Osteocyte (in vitro differentiated cells): ENCODE results near the gene CMSS1. TPM values are rescaled to one million over a fixed set of nuclear protein-coding genes. Genes with fewer than 3 reads are reported as not detected.

Experiments used
- DNase-seq: peaks from one replicate; pipeline ENCODE4 v3.0.0; 2021; ENCODE audit warnings: mixed read lengths; ENCODE audit not compliant: unreplicated experiment; ENCODE audit errors: extremely low spot score
- H3K27ac Mint-ChIP-seq: one replicate; pipeline ENCODE4 v1.8.0; 2021; ENCODE audit warnings: mild to moderate bottlenecking, mixed read lengths; ENCODE audit not compliant: unreplicated experiment
- H3K27me3 Mint-ChIP-seq: one replicate; pipeline ENCODE4 v1.8.0; 2021; ENCODE audit warnings: mixed read lengths; ENCODE audit not compliant: unreplicated experiment
- H3K36me3 Mint-ChIP-seq: one replicate; pipeline ENCODE4 v1.8.0; 2021; ENCODE audit warnings: mixed read lengths; ENCODE audit not compliant: unreplicated experiment
- H3K4me1 Mint-ChIP-seq: one replicate; pipeline ENCODE4 v1.8.0; 2021; ENCODE audit warnings: mixed read lengths; ENCODE audit not compliant: unreplicated experiment
- H3K4me3 Mint-ChIP-seq: one replicate; pipeline ENCODE4 v1.8.0; 2021; ENCODE audit warnings: mild to moderate bottlenecking, moderate library complexity, mixed read lengths; ENCODE audit not compliant: unreplicated experiment
- H3K9me3 Mint-ChIP-seq: one replicate; pipeline ENCODE4 v1.8.0; 2021; ENCODE audit warnings: mixed read lengths; ENCODE audit not compliant: unreplicated experiment
- CTCF ChIP-seq: fragments of 200-600 bp; sonication (generic); IDR thresholded peaks from 2 replicates; pipeline ENCODE4 v1.5.0; 2021; ENCODE audit warnings: antibody characterized with exemption, mild to moderate bottlenecking, moderate library complexity
- total RNA-seq: library from RNA; stranded (reverse); gene quantifications from 2 replicates; pipeline ENCODE4 v1.2.1, GENCODE V29; 2021

The CMSS1 gene
- total RNA-seq, 1 donor from 2014 or later = 38.5 TPM

- Mint-ChIP-seq H3K36me3 (no peaks in the 10 kb centered on the region), H3K27ac (no peak overlapping the region), H3K27me3 (no peaks in the 10 kb centered on the region), H3K4me3 (peak overlapping the region; percentile 15), H3K9me3 (no peaks in the 10 kb centered on the region), H3K4me1 (peaks cover 15% of the 10 kb centered on the region)
- no peak for TF ChIP-seq CTCF
- DNase-seq = no peak
Observed at GRCh38 chr3:99960123-99960878, 142.6 kb downstream of the CMSS1 start.

- no peak for TF ChIP-seq CTCF
- no peak overlapping the region for H3K27ac Mint-ChIP-seq
- H3K4me1 Mint-ChIP-seq = peaks cover 15% of the 10 kb centered on the region
- no peak for DNase-seq
- no peaks in the 10 kb centered on the region for H3K27me3 Mint-ChIP-seq
- H3K36me3 Mint-ChIP-seq = no peaks in the 10 kb centered on the region
- no peak overlapping the region for H3K4me3 Mint-ChIP-seq
- no peaks in the 10 kb centered on the region for H3K9me3 Mint-ChIP-seq
Observed at GRCh38 chr3:99960941-99961340, 143.3 kb downstream of the CMSS1 start.

- Mint-ChIP-seq H3K9me3 (no peaks in the 10 kb centered on the region), H3K4me1 (peaks cover 19% of the 10 kb centered on the region), H3K27me3 (no peaks in the 10 kb centered on the region), H3K4me3 (no peak overlapping the region), H3K36me3 (no peaks in the 10 kb centered on the region), H3K27ac (no peak overlapping the region)
- TF ChIP-seq CTCF = no peak
- no peak for DNase-seq
Observed at GRCh38 chr3:99961756-99962515, 144.3 kb downstream of the CMSS1 start.

- H3K27me3 Mint-ChIP-seq = no peaks in the 10 kb centered on the region
- no peaks in the 10 kb centered on the region for H3K36me3 Mint-ChIP-seq
- no peak for DNase-seq
- peaks cover 22% of the 10 kb centered on the region for H3K4me1 Mint-ChIP-seq
- H3K4me3 Mint-ChIP-seq = no peak overlapping the region
- no peaks in the 10 kb centered on the region for H3K9me3 Mint-ChIP-seq
- H3K27ac Mint-ChIP-seq = no peak overlapping the region
- no peak for TF ChIP-seq CTCF
Observed at GRCh38 chr3:99962703-99963102, 145.0 kb downstream of the CMSS1 start.

- TF ChIP-seq CTCF = no peak
- Mint-ChIP-seq H3K4me1 (peaks cover 22% of the 10 kb centered on the region), H3K4me3 (no peak overlapping the region), H3K9me3 (no peaks in the 10 kb centered on the region), H3K27me3 (no peaks in the 10 kb centered on the region), H3K36me3 (no peaks in the 10 kb centered on the region), H3K27ac (no peak overlapping the region)
- DNase-seq = no peak
Observed at GRCh38 chr3:99965077-99965476, 147.4 kb downstream of the CMSS1 start.
